Ishikawa (cell line): ENCODE measurements around the gene KCNJ4.
A peak's percentile ranks its signal among the peaks of the same experiment; 100 is the strongest.

Source experiments
- CEBPB ChIP-seq: IDR thresholded peaks from 2 replicates; pipeline ENCODE4 v1.6.1; 2012
- CREB1 ChIP-seq: IDR thresholded peaks from 2 replicates; pipeline ENCODE4 v1.6.1; 2012; ENCODE audit warnings: low read depth
- EGR1 ChIP-seq: IDR thresholded peaks from 2 replicates; pipeline ENCODE4 v1.6.1; 2012
- EP300 ChIP-seq: IDR thresholded peaks from 2 replicates; pipeline ENCODE4 v1.6.1; 2012; ENCODE audit warnings: borderline replicate concordance
- FOXM1 ChIP-seq: IDR thresholded peaks from 2 replicates; pipeline ENCODE4 v1.6.1; 2012; ENCODE audit warnings: low read depth, borderline replicate concordance
- NFIC ChIP-seq: IDR thresholded peaks from 2 replicates; pipeline ENCODE4 v1.6.1; 2012
- RAD21 ChIP-seq: IDR thresholded peaks from 2 replicates; pipeline ENCODE4 v1.6.1; 2012; ENCODE audit warnings: low read depth
- REST ChIP-seq: IDR thresholded peaks from 2 replicates; pipeline ENCODE4 v1.6.1; 2012; ENCODE audit warnings: low read depth, mild to moderate bottlenecking
- TAF1 ChIP-seq: IDR thresholded peaks from 2 replicates; pipeline ENCODE4 v1.6.1; 2012; ENCODE audit warnings: low read depth, mild to moderate bottlenecking
- TCF12 ChIP-seq: IDR thresholded peaks from 2 replicates; pipeline ENCODE4 v1.6.1; 2012; ENCODE audit warnings: low read depth
- TEAD4 ChIP-seq: IDR thresholded peaks from 2 replicates; pipeline ENCODE4 v1.6.1; 2012
- USF1 ChIP-seq: IDR thresholded peaks from 2 replicates; pipeline ENCODE4 v1.6.1; 2012
- YY1 ChIP-seq: IDR thresholded peaks from 2 replicates; pipeline ENCODE4 v1.6.1; 2012; ENCODE audit warnings: low read depth
- ZBTB7A ChIP-seq: IDR thresholded peaks from 2 replicates; pipeline ENCODE4 v1.6.1; 2012; ENCODE audit warnings: low read depth
- TF ChIP-seq, protein P1 (sequence below): IDR thresholded peaks from 2 replicates; pipeline ENCODE4 v1.6.1; 2012

Gene KCNJ4

GRCh38 chr22:38479096-38479837, 24.3 kb upstream of the KCNJ4 start:
- TF ChIP-seq ZBTB7A = no peak
- TF ChIP-seq EP300 = peak; percentile 33; the same call in 1 of the 2 replicates
- peak; percentile 77 for TF ChIP-seq TEAD4
- TF ChIP-seq REST = no peak
- no peak for TF ChIP-seq TCF12

- TF ChIP-seq CEBPB = no peak
- no peak for TF ChIP-seq USF1
- no peak for TF ChIP-seq ZBTB7A
- TF ChIP-seq NFIC = no peak
- TF ChIP-seq YY1 = no peak
- no peak for TF ChIP-seq RAD21
- no peak for TF ChIP-seq TEAD4
- TF ChIP-seq CREB1 = no peak
- no peak for TF ChIP-seq TAF1
- TF ChIP-seq EGR1 = no peak
- TF ChIP-seq REST = no peak
- no peak for TF ChIP-seq TCF12
- no peak for TF ChIP-seq FOXM1
- no peak for TF ChIP-seq EP300
- TF ChIP-seq, protein P1, sequence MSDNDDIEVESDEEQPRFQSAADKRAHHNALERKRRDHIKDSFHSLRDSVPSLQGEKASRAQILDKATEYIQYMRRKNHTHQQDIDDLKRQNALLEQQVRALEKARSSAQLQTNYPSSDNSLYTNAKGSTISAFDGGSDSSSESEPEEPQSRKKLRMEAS = no peak
Observed at GRCh38 chr22:38477585-38477984, 22.6 kb upstream of the KCNJ4 start.

DNA sequence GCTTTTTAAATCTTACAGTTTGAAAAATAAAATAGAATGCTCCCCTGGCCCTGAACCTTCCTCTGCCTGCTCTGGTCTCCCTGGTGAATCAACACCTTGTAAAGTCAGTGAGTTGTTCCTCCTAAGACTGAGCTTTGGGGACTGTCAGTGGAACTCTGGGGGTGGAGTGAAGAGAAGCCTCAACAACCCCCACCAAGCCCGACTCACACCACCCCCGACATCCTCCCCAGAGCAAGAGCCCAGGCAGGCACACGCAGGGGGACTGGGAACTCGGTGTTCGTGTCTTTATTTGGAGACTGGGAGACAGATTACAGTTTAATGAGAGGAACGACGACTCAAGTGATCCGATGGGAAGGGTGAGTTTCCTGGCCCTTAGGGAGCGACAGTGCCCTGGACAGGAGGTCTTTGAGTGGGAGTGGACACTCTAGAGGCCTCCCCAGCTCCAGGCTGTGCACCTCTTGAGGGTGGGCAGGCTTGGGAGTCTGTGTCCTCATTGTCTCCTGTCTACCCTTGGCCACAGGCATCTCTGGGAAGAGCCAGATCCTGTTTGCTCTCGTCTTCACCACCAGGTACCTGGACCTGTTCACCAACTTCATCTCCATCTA, 19.1 kb upstream of the KCNJ4 start:
- TF ChIP-seq USF1 (no peak), ZBTB7A (no peak), EP300 (no peak), TAF1 (no peak), EGR1 (no peak), FOXM1 (no peak), CEBPB (no peak), TEAD4 (no peak), YY1 (no peak), CREB1 (no peak), TCF12 (no peak), NFIC (no peak), RAD21 (no peak), REST (no peak)
- TF ChIP-seq, protein P1 = no peak

DNA sequence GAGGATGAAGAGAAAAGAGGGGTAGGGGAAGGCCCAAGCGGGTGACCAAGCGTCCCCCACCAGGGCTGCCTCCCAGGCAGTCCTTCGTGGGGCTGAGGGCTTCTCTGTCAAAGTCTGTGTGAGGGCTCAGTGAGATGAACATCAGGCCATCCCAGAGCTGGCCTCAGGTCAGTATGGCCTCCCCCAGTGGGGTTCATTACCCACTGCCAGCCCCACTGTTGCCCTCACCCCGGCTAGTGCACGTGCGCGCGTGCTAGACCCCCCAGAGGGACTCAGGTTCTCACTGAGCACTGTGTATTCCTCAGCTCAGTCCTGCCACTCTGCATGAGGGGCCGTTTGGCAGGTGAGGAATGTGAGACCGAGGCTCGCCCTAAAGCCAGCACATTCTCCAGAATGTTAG, 16.2 kb upstream of the KCNJ4 start:
- TF ChIP-seq CEBPB (no peak), TCF12 (no peak), USF1 (no peak), TEAD4 (no peak), YY1 (no peak), EGR1 (no peak), FOXM1 (no peak), CREB1 (no peak), TAF1 (no peak), NFIC (no peak), REST (no peak)
